NB4 (cell line): ENCODE measurements around the gene TAS2R3.
"Not testable (repeated sequence)": the region's sequence is repeated elsewhere in the genome, so short reads cannot be mapped to it uniquely, and the experiment has no call there.

Source experiments
- DNase-seq: peaks from one replicate; pipeline ENCODE4 v3.0.0; 2010; ENCODE audit warnings: low read depth
- H3K4me3 ChIP-seq: one replicate; pipeline ENCODE4 v1.5.1; 2011; ENCODE audit warnings: mild to moderate bottlenecking, low read depth, low read length, moderate library complexity
- CTCF ChIP-seq: IDR thresholded peaks from one replicate; pipeline ENCODE4 v1.5.1; 2012; ENCODE audit warnings: low read depth, low read length
- MYC ChIP-seq: IDR thresholded peaks from 2 replicates; pipeline ENCODE4 v1.6.1; 2011; ENCODE audit warnings: low read depth, low read length
- POLR2A ChIP-seq: IDR thresholded peaks from 2 replicates; pipeline ENCODE4 v1.6.1; 2011; ENCODE audit warnings: mild to moderate bottlenecking; ENCODE audit not compliant: insufficient read length; ENCODE audit errors: extremely low read depth
- TF ChIP-seq, protein P1 (sequence below): IDR thresholded peaks from 2 replicates; pipeline ENCODE4 v1.6.1; 2011; ENCODE audit warnings: low read depth, low read length

TAS2R3 gene

DNA sequence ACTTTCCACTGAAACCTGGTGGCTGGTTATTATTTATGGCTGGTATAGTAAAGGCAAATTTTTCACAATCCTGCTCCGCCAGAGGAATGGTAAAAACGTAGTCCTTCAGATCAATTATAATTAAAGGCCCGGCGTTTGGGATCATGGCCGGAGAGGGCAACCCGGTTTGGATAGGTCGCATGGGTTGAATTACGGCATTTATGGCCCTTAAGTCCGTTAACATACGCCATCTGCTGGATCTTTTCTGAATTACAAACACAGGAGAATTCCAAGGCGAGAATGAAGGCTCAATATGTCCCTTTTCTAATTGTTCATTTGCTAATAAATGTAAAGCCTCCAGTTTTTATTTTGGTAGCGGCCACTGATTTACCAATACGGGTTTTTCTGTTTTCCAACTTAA is 11.3 kb upstream of the TAS2R3 start:
- no peak for TF ChIP-seq POLR2A
- TF ChIP-seq CTCF: peak; percentile 46
- no peak overlapping the region for H3K4me3 ChIP-seq
- DNase-seq: peak; percentile 53

DNA sequence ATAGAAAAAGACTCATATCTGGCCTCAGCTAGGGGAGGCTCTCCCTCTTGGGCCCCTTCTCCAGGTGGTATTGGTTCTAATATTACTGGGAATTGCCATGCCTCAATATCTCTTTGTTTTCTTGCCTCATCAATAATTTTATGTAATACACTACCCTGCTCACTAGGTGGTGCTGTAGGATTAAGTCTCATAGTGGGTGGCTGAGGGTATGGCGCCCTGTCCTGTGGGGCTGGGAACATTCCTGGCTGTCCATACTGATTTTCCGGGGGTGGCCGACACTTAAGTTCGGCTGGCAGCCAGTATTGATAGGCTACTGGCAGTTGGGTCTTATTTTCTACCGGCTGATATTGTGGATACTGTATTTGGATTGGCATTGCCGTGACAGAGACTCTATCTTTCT is 9.0 kb upstream of the TAS2R3 start:
- H3K4me3 ChIP-seq: no peak overlapping the region
- peak; percentile 61 for DNase-seq
- TF ChIP-seq POLR2A (no peak), CTCF (peak; percentile 54)

DNA sequence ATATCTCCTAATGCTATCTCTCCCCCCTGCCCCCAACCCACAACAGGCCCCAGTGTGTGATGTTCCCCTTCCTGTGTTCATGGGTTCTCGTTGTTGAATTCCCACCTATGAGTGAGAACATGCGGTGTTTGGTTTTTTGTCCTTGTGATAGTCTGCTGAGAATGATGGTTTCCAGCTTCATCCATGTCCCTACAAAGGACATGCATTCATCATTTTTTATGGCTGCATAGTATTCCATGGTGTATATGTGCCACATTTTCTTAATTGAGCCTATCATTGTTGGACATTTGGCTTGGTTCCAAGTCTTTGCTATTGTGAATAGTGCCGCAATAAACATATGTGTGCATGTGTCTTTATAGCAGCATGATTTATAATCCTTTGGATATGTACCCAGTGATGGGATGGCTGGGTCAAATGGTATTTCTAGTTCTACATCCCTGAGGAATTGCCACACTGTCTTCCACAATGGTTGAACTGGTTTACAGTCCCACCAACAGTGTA is 6.2 kb downstream of the TAS2R3 start:
- not testable (repeated sequence) for DNase-seq, H3K4me3 ChIP-seq

DNA sequence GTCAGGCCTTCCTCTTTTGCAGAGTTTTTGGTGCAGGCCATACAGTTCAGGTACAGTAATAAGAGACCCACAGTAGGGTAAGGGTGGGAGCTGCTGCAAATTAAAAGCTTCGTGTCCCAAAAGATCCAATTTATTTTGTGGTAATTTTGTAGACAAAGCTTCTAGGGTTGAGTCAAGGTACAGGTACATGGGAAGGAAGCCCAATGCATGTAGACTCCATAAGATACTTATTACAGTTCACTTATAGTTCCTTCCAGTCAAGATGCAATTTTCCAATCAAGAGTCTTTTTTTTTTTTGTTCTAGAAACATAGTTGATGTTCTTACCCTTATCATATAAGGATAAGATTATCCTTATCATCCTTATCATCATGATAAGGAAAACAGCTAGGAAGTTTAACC is 12.5 kb downstream of the TAS2R3 start, which contains the start of gene TAS2R4:
Gene TAS2R4, plus strand, starts transcription at position 301 of the 400 bp plus-strand sequence. CDS start 1,815 bp downstream, outside the sequence.
- no peak within 1 kb of the TSS for H3K4me3 ChIP-seq
- TF ChIP-seq, protein P1, sequence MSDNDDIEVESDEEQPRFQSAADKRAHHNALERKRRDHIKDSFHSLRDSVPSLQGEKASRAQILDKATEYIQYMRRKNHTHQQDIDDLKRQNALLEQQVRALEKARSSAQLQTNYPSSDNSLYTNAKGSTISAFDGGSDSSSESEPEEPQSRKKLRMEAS: no peak
- TF ChIP-seq CTCF (no peak), POLR2A (no peak), MYC (no peak)
- no peak for DNase-seq

- peak; percentile 93 for TF ChIP-seq CTCF
- TF ChIP-seq, protein P1: no peak
- peak; percentile 79 for DNase-seq
- no peak overlapping the region for H3K4me3 ChIP-seq
Measured at GRCh38 chr7:141785706-141786552, 22.0 kb downstream of the TAS2R3 start.

DNA sequence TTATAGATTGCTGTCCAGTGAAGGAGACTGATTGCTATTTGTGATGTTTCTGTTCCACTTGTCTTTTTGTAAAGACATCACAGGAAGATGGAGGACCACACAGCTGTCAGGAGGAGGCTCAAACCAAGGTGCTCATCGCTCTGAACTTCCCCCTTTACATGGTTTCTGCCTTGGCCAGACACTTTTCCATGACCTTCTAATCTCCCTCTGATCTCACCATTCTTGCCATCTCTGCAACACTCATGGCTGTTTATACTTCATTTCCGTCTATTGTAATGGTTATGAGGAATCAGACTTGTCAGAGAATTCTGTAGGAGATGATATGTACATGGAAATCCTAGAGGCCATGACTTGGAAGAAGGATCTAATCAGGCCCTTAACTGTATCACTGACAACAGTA is 24.4 kb downstream of the TAS2R3 start:
- no peak overlapping the region for H3K4me3 ChIP-seq
- no peak for DNase-seq
- no peak for TF ChIP-seq CTCF
- TF ChIP-seq, protein P1: no peak
- no peak for TF ChIP-seq MYC
- TF ChIP-seq POLR2A: no peak
